ENCODE data around the gene DLGAP3. TPM values are rescaled to one million over a fixed set of nuclear protein-coding genes. Genes with fewer than 3 reads are reported as not detected.

The DLGAP3 gene
- total and polyA plus RNA-seq, 4 donors: 0.05 to 0.19 (median 0.08) TPM

DNA sequence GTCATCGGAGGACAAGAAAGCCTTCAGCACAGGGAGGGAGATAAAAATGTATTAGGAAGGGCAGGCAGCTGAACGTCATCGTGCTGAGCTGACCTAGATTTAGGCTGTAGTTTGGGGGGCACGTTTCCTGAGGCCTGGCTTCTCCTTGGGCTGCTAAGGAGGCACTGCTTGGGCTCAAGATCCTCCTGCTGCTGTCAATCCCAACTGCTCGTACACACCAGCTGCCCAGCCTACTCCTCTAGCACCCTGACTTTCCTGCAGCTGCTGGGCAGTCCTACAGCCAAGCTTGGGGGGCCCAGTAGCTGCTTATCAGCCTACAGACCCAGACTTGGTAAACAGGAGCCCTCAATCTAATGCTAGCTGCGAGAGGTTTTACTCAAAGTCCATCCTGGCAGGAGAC, 49.5 kb upstream of the DLGAP3 start:
- 91% methylated on average over 6 of the region's 6 CpGs for WGBS
- Histone ChIP-seq H3K27ac (ENCODE audit: low read depth in 1 of 2, low read length in 2 of 2) (no peak overlapping the region), H3K36me3 (ENCODE audit: control insufficient read depth in 4 of 4, insufficient read depth in 3 of 4, low read depth in 1 of 4, low read length in 3 of 4) (peaks cover 0 to 7% (median 3%) of the 10 kb centered on the region in 4 donors), H3K4me1 (ENCODE audit: control insufficient read depth in 4 of 4, insufficient read depth in 4 of 4, low read length in 3 of 4) (peaks cover 0 to 4% (median under 1%) of the 10 kb centered on the region in 4 donors), H3K27me3 (ENCODE audit: control insufficient read depth in 4 of 4, insufficient read depth in 4 of 4, low read length in 3 of 4) (no peaks in the 10 kb centered on the region), H3K4me3 (ENCODE audit: low read depth in 1 of 3, low read length in 3 of 3) (no peak overlapping the region), H3K9me3 (ENCODE audit: control insufficient read depth in 4 of 4, low read length in 3 of 4) (no peaks in the 10 kb centered on the region), H3K9ac (ENCODE audit: low read depth in 1 of 2, low read length in 2 of 2) (no peak overlapping the region)
- no peak for DNase-seq (ENCODE audit: low spot score)
- TF ChIP-seq RXRA (IDR thresholded peaks at IDR 0.05) (no peak), FOXA2 (IDR thresholded peaks at IDR 0.05) (no peak), JUND (IDR thresholded peaks at IDR 0.05) (no peak), FOXA1 (IDR thresholded peaks at IDR 0.05) (no peak), TAF1 (conservative IDR thresholded peaks at IDR 0.05) (no peak), GABPA (IDR thresholded peaks at IDR 0.05 in 1 of 2, conservative IDR thresholded peaks at IDR 0.05 in 1 of 2) (no peak), HNF4A (conservative IDR thresholded peaks at IDR 0.05) (no peak), EGR1 (IDR thresholded peaks at IDR 0.05; ENCODE audit: low read depth in 2 of 2) (no peak), NR2F2 (IDR thresholded peaks at IDR 0.05) (no peak), YY1 (IDR thresholded peaks at IDR 0.05) (no peak), RAD21 (IDR thresholded peaks at IDR 0.05) (no peak), SP1 (IDR thresholded peaks at IDR 0.05) (no peak), HNF4G (IDR thresholded peaks at IDR 0.05) (no peak)
- TF ChIP-seq, protein P1, sequence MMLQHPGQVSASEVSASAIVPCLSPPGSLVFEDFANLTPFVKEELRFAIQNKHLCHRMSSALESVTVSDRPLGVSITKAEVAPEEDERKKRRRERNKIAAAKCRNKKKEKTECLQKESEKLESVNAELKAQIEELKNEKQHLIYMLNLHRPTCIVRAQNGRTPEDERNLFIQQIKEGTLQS (IDR thresholded peaks at IDR 0.05): no peak
- TF ChIP-seq, protein P2, sequence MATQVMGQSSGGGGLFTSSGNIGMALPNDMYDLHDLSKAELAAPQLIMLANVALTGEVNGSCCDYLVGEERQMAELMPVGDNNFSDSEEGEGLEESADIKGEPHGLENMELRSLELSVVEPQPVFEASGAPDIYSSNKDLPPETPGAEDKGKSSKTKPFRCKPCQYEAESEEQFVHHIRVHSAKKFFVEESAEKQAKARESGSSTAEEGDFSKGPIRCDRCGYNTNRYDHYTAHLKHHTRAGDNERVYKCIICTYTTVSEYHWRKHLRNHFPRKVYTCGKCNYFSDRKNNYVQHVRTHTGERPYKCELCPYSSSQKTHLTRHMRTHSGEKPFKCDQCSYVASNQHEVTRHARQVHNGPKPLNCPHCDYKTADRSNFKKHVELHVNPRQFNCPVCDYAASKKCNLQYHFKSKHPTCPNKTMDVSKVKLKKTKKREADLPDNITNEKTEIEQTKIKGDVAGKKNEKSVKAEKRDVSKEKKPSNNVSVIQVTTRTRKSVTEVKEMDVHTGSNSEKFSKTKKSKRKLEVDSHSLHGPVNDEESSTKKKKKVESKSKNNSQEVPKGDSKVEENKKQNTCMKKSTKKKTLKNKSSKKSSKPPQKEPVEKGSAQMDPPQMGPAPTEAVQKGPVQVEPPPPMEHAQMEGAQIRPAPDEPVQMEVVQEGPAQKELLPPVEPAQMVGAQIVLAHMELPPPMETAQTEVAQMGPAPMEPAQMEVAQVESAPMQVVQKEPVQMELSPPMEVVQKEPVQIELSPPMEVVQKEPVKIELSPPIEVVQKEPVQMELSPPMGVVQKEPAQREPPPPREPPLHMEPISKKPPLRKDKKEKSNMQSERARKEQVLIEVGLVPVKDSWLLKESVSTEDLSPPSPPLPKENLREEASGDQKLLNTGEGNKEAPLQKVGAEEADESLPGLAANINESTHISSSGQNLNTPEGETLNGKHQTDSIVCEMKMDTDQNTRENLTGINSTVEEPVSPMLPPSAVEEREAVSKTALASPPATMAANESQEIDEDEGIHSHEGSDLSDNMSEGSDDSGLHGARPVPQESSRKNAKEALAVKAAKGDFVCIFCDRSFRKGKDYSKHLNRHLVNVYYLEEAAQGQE (IDR thresholded peaks at IDR 0.05): no peak
- TF ChIP-seq, protein P3, sequence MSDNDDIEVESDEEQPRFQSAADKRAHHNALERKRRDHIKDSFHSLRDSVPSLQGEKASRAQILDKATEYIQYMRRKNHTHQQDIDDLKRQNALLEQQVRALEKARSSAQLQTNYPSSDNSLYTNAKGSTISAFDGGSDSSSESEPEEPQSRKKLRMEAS (IDR thresholded peaks at IDR 0.05): no peak
- TF ChIP-seq, protein P4, sequence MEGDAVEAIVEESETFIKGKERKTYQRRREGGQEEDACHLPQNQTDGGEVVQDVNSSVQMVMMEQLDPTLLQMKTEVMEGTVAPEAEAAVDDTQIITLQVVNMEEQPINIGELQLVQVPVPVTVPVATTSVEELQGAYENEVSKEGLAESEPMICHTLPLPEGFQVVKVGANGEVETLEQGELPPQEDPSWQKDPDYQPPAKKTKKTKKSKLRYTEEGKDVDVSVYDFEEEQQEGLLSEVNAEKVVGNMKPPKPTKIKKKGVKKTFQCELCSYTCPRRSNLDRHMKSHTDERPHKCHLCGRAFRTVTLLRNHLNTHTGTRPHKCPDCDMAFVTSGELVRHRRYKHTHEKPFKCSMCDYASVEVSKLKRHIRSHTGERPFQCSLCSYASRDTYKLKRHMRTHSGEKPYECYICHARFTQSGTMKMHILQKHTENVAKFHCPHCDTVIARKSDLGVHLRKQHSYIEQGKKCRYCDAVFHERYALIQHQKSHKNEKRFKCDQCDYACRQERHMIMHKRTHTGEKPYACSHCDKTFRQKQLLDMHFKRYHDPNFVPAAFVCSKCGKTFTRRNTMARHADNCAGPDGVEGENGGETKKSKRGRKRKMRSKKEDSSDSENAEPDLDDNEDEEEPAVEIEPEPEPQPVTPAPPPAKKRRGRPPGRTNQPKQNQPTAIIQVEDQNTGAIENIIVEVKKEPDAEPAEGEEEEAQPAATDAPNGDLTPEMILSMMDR (IDR thresholded peaks at IDR 0.05; ENCODE audit: low read depth, low read length, missing input control): no peak
- TF ChIP-seq, protein P5, sequence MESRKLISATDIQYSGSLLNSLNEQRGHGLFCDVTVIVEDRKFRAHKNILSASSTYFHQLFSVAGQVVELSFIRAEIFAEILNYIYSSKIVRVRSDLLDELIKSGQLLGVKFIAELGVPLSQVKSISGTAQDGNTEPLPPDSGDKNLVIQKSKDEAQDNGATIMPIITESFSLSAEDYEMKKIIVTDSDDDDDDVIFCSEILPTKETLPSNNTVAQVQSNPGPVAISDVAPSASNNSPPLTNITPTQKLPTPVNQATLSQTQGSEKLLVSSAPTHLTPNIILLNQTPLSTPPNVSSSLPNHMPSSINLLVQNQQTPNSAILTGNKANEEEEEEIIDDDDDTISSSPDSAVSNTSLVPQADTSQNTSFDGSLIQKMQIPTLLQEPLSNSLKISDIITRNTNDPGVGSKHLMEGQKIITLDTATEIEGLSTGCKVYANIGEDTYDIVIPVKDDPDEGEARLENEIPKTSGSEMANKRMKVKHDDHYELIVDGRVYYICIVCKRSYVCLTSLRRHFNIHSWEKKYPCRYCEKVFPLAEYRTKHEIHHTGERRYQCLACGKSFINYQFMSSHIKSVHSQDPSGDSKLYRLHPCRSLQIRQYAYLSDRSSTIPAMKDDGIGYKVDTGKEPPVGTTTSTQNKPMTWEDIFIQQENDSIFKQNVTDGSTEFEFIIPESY (IDR thresholded peaks at IDR 0.05): no peak

All from liver (tissue), 9 donors.